MCF 10A (cell line): Measurements from ENCODE around the gene TMEM53. TPM values are rescaled to one million over a fixed set of nuclear protein-coding genes. Genes with fewer than 3 reads are reported as not detected.

ENCODE experiments used
- BruUV-seq: library from RNA; stranded (reverse); fragments of 400-500 nt; replicated peaks from 2 replicates; lab custom pipeline; 2021; lab: Mats Ljungman, UMichigan
- CTCF ChIA-PET: fragments of 300-600 bp; sonication (Branson Sonifier 250); formaldehyde crosslinking; extraction: SDS; loops from one replicate; lab custom pipeline; 2021; ENCODE audit warnings: antibody characterized with exemption, inconsistent platforms; lab: Yijun Ruan, JAX
- POLR2A ChIA-PET: fragments of 300-600, 350-650 bp; sonication (Branson Sonifier 250); formaldehyde crosslinking; extraction: SDS; loops from one replicate; lab custom pipeline; 2020; ENCODE audit warnings: antibody characterized with exemption, inconsistent platforms; lab: Yijun Ruan, JAX
- DNase-seq: peaks from one replicate; pipeline ENCODE4 v3.0.0-alpha.2; 2018; ENCODE audit not compliant: unreplicated experiment
- H3K27ac Mint-ChIP-seq: one replicate; pipeline ENCODE4 v1.8.0; 2022; ENCODE audit warnings: mild to moderate bottlenecking, low read depth, mixed read lengths; ENCODE audit not compliant: unreplicated experiment
- H3K27me3 Mint-ChIP-seq: one replicate; pipeline ENCODE4 v1.8.0; 2022; ENCODE audit warnings: mixed read lengths; ENCODE audit not compliant: insufficient read depth, unreplicated experiment
- H3K36me3 Mint-ChIP-seq: one replicate; pipeline ENCODE4 v1.8.0; 2022; ENCODE audit warnings: mild to moderate bottlenecking, moderate library complexity, mixed read lengths; ENCODE audit not compliant: insufficient read depth, unreplicated experiment
- H3K4me1 Mint-ChIP-seq: one replicate; pipeline ENCODE4 v1.8.0; 2022; ENCODE audit warnings: mixed read lengths; ENCODE audit not compliant: insufficient read depth, unreplicated experiment
- H3K4me3 Mint-ChIP-seq: one replicate; pipeline ENCODE4 v1.8.0; 2022; ENCODE audit warnings: mild to moderate bottlenecking, moderate library complexity, mixed read lengths; ENCODE audit not compliant: unreplicated experiment
- H3K9me3 Mint-ChIP-seq: one replicate; pipeline ENCODE4 v1.8.0; 2022; ENCODE audit warnings: mixed read lengths; ENCODE audit not compliant: unreplicated experiment
- CTCF ChIP-seq: fragments of 200-600 bp; IDR thresholded peaks from one replicate; pipeline ENCODE4 v1.8.0; 2022; ENCODE audit warnings: antibody characterized with exemption, mild to moderate bottlenecking; ENCODE audit not compliant: unreplicated experiment
- intact Hi-C: fragments of 100-400 bp; cut with micrococcal nuclease; formaldehyde crosslinking; loops from 2 replicates; pipeline ENCODE4 v1.14.1; 2022
- total RNA-seq: library from RNA; stranded (reverse); gene quantifications from 2 replicates; pipeline ENCODE4 v1.2.3, GENCODE V29; 2022

Gene TMEM53
- total RNA-seq, 1 experiment from 2014 or later, result 2.2 TPM

DNA sequence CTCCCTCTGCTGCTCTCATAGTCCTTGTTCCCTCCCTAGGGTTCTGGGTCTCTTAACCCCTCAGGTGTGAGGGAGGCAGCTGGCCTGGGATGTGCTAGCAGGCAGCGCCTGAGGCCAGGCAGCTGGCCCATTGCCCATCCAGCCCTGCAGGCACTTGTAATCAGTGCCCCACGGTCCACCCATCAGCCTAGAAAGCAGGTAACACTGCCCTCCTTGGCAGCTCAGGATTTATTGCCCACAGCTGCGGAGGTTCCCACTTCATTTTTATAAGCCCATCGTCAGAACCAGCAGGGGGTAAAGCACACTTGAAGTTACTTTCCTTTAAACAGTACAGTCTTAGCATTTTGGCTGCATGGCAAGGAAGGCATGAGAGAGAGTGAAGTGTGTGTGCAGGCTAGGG, 70.6 kb downstream of the TMEM53 start:
- no peak for TF ChIP-seq CTCF
- H3K36me3 Mint-ChIP-seq, result no peaks in the 10 kb centered on the region
- peaks cover 7% of the 10 kb centered on the region for H3K4me1 Mint-ChIP-seq
- H3K27ac Mint-ChIP-seq, result no peak overlapping the region
- H3K9me3 Mint-ChIP-seq, result no peaks in the 10 kb centered on the region
- DNase-seq, result no peak
- no peaks in the 10 kb centered on the region for H3K27me3 Mint-ChIP-seq
- ChIA-PET POLR2A (interaction anchor here (0.8 to 1.4 kb wide), 3 partner anchors 8 to 386 kb away, joined by 3 to 4 read pairs (median 3); no protein-coding TSS in a partner anchor), CTCF (interaction anchor here (0.6 to 2.6 kb wide), 5 partner anchors 9 to 456 kb away, joined by 4 to 13 read pairs (median 5); no protein-coding TSS in a partner anchor)
- H3K4me3 Mint-ChIP-seq, result no peak overlapping the region
- intact Hi-C loops, result no loop called here
- BruUV-seq, result no TSS peak

Other genes starting within 250 kb of the TMEM53 start
- gene ARMH1, start 233 bp upstream of the TMEM53 start, total RNA-seq, result 0.65 and 0.96 TPM in 2 replicates
- gene RNU5D-1, start 56.7 kb upstream of the TMEM53 start, total RNA-seq, result not detected in 2 replicates
- gene KIF2C, start 65.4 kb upstream of the TMEM53 start, total RNA-seq, result 20.8 and 25.1 TPM in 2 replicates
- 2,454 and 2,713 TPM in 2 replicates for gene RPS8, start 101.1 kb upstream of the TMEM53 start, total RNA-seq
- gene BEST4, start 113.7 kb upstream of the TMEM53 start, total RNA-seq, result 0.35 and 0.49 TPM in 2 replicates
- gene PLK3, start 125.9 kb upstream of the TMEM53 start, total RNA-seq, result 47.2 and 68.0 TPM in 2 replicates
- gene DYNLT4, start 132.9 kb upstream of the TMEM53 start, total RNA-seq, result not detected in 2 replicates
- gene BTBD19, start 134.0 kb upstream of the TMEM53 start, total RNA-seq, result 11.7 and 15.5 TPM in 2 replicates
- gene PTCH2, start 168.8 kb upstream of the TMEM53 start, total RNA-seq, result 0.56 and 0.79 TPM in 2 replicates